Measurements from ENCODE around the gene EVL.
A peak's percentile ranks its signal among the peaks of the same experiment; 100 is the strongest.

Gene EVL

GRCh38 chr14:100106250-100107112 is 41.3 kb downstream of the EVL start:
- Histone ChIP-seq H3K4me3 (ENCODE audit: low read depth, low read length) (no peak overlapping the region), H3K36me3 (replicated peaks) (no peaks in the 10 kb centered on the region), H3K27ac (no peak overlapping the region), H3K27me3 (replicated peaks) (no peaks in the 10 kb centered on the region)
- in situ Hi-C loops (cut with HindIII; ENCODE audit: low pct_ligation_motif_present, low sequenced_read_pairs): no loop called here
- no peak for DNase-seq
- TF ChIP-seq CTCF (IDR thresholded peaks at IDR 0.05; ENCODE audit: low read depth, low read length, missing control alignments): peak; percentile 18

GRCh38 chr14:100107236-100107635 is 42.0 kb downstream of the EVL start:
- Histone ChIP-seq H3K36me3 (replicated peaks) (no peaks in the 10 kb centered on the region), H3K4me3 (ENCODE audit: low read depth, low read length) (no peak overlapping the region), H3K27me3 (replicated peaks) (no peaks in the 10 kb centered on the region), H3K27ac (no peak overlapping the region)
- in situ Hi-C loops (cut with HindIII; ENCODE audit: low pct_ligation_motif_present, low sequenced_read_pairs): no loop called here
- no peak for DNase-seq
- TF ChIP-seq CTCF (IDR thresholded peaks at IDR 0.05; ENCODE audit: low read depth, low read length, missing control alignments): no peak

GRCh38 chr14:100108042-100108825 is 43.0 kb downstream of the EVL start:
- Histone ChIP-seq H3K36me3 (replicated peaks) (no peaks in the 10 kb centered on the region), H3K4me3 (ENCODE audit: low read depth, low read length) (no peak overlapping the region), H3K27me3 (replicated peaks) (no peaks in the 10 kb centered on the region), H3K27ac (no peak overlapping the region)
- peak; percentile 57 for DNase-seq
- in situ Hi-C loops (cut with HindIII; ENCODE audit: low pct_ligation_motif_present, low sequenced_read_pairs): no loop called here
- TF ChIP-seq CTCF (IDR thresholded peaks at IDR 0.05; ENCODE audit: low read depth, low read length, missing control alignments): peak; percentile 96

- Histone ChIP-seq H3K27me3 (replicated peaks) (no peaks in the 10 kb centered on the region), H3K36me3 (replicated peaks) (no peaks in the 10 kb centered on the region), H3K27ac (no peak overlapping the region), H3K4me3 (ENCODE audit: low read depth, low read length) (no peak overlapping the region)
- in situ Hi-C loops (cut with HindIII; ENCODE audit: low pct_ligation_motif_present, low sequenced_read_pairs): no loop called here
- DNase-seq: no peak
- TF ChIP-seq CTCF (IDR thresholded peaks at IDR 0.05; ENCODE audit: low read depth, low read length, missing control alignments): no peak
Measured at GRCh38 chr14:100108840-100109593, 43.8 kb downstream of the EVL start.

GRCh38 chr14:100109594-100109955 is 44.4 kb downstream of the EVL start:
- no peak for TF ChIP-seq CTCF (IDR thresholded peaks at IDR 0.05; ENCODE audit: low read depth, low read length, missing control alignments)
- in situ Hi-C loops (cut with HindIII; ENCODE audit: low pct_ligation_motif_present, low sequenced_read_pairs): no loop called here
- no peak overlapping the region for H3K27ac ChIP-seq
- H3K27me3 ChIP-seq (replicated peaks): no peaks in the 10 kb centered on the region
- H3K36me3 ChIP-seq (replicated peaks): no peaks in the 10 kb centered on the region
- DNase-seq: no peak
- no peak overlapping the region for H3K4me3 ChIP-seq (ENCODE audit: low read depth, low read length)
